ENCODE data around the gene LAMA3. TPM values are rescaled to one million over a fixed set of nuclear protein-coding genes. Genes with fewer than 3 reads are reported as not detected.

Gene LAMA3
- polyA plus RNA-seq, 1 donor from 2014 or later: 3.4 TPM

- Histone ChIP-seq H3K4me3 (ENCODE audit: low read length) (no peak overlapping the region), H3K9me3 (ENCODE audit: low read length) (no peaks in the 10 kb centered on the region), H2AFZ (ENCODE audit: low read depth, low read length) (no peak overlapping the region), H3K4me2 (ENCODE audit: low read length) (no peak overlapping the region), H3K9me2 (ENCODE audit: insufficient read depth, low read length) (no peaks in the 10 kb centered on the region), H3K9ac (ENCODE audit: low read length) (no peak overlapping the region), H3K27ac (ENCODE audit: low read length) (no peak overlapping the region), H3F3A (ENCODE audit: insufficient read depth, low read length, poor library complexity, severe bottlenecking) (no peaks in the 10 kb centered on the region), H4K20me1 (ENCODE audit: insufficient read depth) (no peaks in the 10 kb centered on the region), H3K79me2 (replicated peaks; ENCODE audit: insufficient read depth, low read length) (no peaks in the 10 kb centered on the region), H3K36me3 (ENCODE audit: insufficient read depth, low read length) (no peaks in the 10 kb centered on the region), H3K27me3 (ENCODE audit: insufficient read depth, low read depth, low read length) (no peaks in the 10 kb centered on the region)
- TF ChIP-seq TAF1 (IDR thresholded peaks at IDR 0.05; ENCODE audit: low read depth): no peak
- no peak for TF ChIP-seq POLR2AphosphoS5 (IDR thresholded peaks at IDR 0.05)
- no peak for TF ChIP-seq SMC3 (conservative IDR thresholded peaks at IDR 0.05; ENCODE audit: poor library complexity)
- TF ChIP-seq MXI1 (conservative IDR thresholded peaks at IDR 0.05; ENCODE audit: poor library complexity, severe bottlenecking): no peak
- TF ChIP-seq EZH2 (IDR thresholded peaks at IDR 0.05; ENCODE audit: borderline replicate concordance, insufficient read depth, low read length, poor library complexity, severe bottlenecking): no peak
- no peak for TF ChIP-seq REST (IDR thresholded peaks at IDR 0.05; ENCODE audit: borderline replicate concordance)
- TF ChIP-seq RAD21 (conservative IDR thresholded peaks at IDR 0.05): no peak
- TF ChIP-seq CTCF (IDR thresholded peaks at IDR 0.05; ENCODE audit: poor library complexity, severe bottlenecking): no peak
- TF ChIP-seq EP300 (conservative IDR thresholded peaks at IDR 0.05; ENCODE audit: poor library complexity, severe bottlenecking): no peak
Observed at GRCh38 chr18:23906658-23907057, 217.4 kb downstream of the LAMA3 start.

- H3K4me2 ChIP-seq (ENCODE audit: low read length): no peak overlapping the region
- H3K27me3 ChIP-seq (ENCODE audit: insufficient read depth, low read depth, low read length): no peaks in the 10 kb centered on the region
- no peaks in the 10 kb centered on the region for H3K79me2 ChIP-seq (replicated peaks; ENCODE audit: insufficient read depth, low read length)
- H3K36me3 ChIP-seq (ENCODE audit: insufficient read depth, low read length): no peaks in the 10 kb centered on the region
- no peak overlapping the region for H3K9ac ChIP-seq (ENCODE audit: low read length)
- H3K4me3 ChIP-seq (ENCODE audit: low read length): no peak overlapping the region
- no peak overlapping the region for H2AFZ ChIP-seq (ENCODE audit: low read depth, low read length)
- no peak overlapping the region for H3K27ac ChIP-seq (ENCODE audit: low read length)
- H4K20me1 ChIP-seq (ENCODE audit: insufficient read depth): no peaks in the 10 kb centered on the region
- no peak for TF ChIP-seq EP300 (conservative IDR thresholded peaks at IDR 0.05; ENCODE audit: poor library complexity, severe bottlenecking)
- no peak for TF ChIP-seq RAD21 (conservative IDR thresholded peaks at IDR 0.05)
- H3F3A ChIP-seq (ENCODE audit: insufficient read depth, low read length, poor library complexity, severe bottlenecking): no peaks in the 10 kb centered on the region
- H3K9me3 ChIP-seq (ENCODE audit: low read length): no peaks in the 10 kb centered on the region
- H3K9me2 ChIP-seq (ENCODE audit: insufficient read depth, low read length): no peaks in the 10 kb centered on the region
Observed at GRCh38 chr18:23908827-23909226, 219.6 kb downstream of the LAMA3 start.

GRCh38 chr18:23910032-23910431 lies 220.8 kb downstream of the LAMA3 start:
- H3K27me3 ChIP-seq (ENCODE audit: insufficient read depth, low read depth, low read length): no peaks in the 10 kb centered on the region
- no peaks in the 10 kb centered on the region for H3K9me3 ChIP-seq (ENCODE audit: low read length)
- H3K36me3 ChIP-seq (ENCODE audit: insufficient read depth, low read length): no peaks in the 10 kb centered on the region
- no peak overlapping the region for H2AFZ ChIP-seq (ENCODE audit: low read depth, low read length)
- no peaks in the 10 kb centered on the region for H4K20me1 ChIP-seq (ENCODE audit: insufficient read depth)
- no peak overlapping the region for H3K9ac ChIP-seq (ENCODE audit: low read length)
- no peak overlapping the region for H3K4me3 ChIP-seq (ENCODE audit: low read length)
- H3K9me2 ChIP-seq (ENCODE audit: insufficient read depth, low read length): no peaks in the 10 kb centered on the region
- TF ChIP-seq POLR2AphosphoS5 (IDR thresholded peaks at IDR 0.05): no peak
- no peak for TF ChIP-seq REST (IDR thresholded peaks at IDR 0.05; ENCODE audit: borderline replicate concordance)
- TF ChIP-seq TAF1 (IDR thresholded peaks at IDR 0.05; ENCODE audit: low read depth): no peak
- TF ChIP-seq EP300 (conservative IDR thresholded peaks at IDR 0.05; ENCODE audit: poor library complexity, severe bottlenecking): no peak
- no peak for TF ChIP-seq RAD21 (conservative IDR thresholded peaks at IDR 0.05)
- TF ChIP-seq SMC3 (conservative IDR thresholded peaks at IDR 0.05; ENCODE audit: poor library complexity): no peak
- no peak for TF ChIP-seq EZH2 (IDR thresholded peaks at IDR 0.05; ENCODE audit: borderline replicate concordance, insufficient read depth, low read length, poor library complexity, severe bottlenecking)
- TF ChIP-seq MXI1 (conservative IDR thresholded peaks at IDR 0.05; ENCODE audit: poor library complexity, severe bottlenecking): no peak
- TF ChIP-seq CTCF (IDR thresholded peaks at IDR 0.05; ENCODE audit: poor library complexity, severe bottlenecking): no peak
- no peaks in the 10 kb centered on the region for H3F3A ChIP-seq (ENCODE audit: insufficient read depth, low read length, poor library complexity, severe bottlenecking)
- no peaks in the 10 kb centered on the region for H3K79me2 ChIP-seq (replicated peaks; ENCODE audit: insufficient read depth, low read length)
- no peak overlapping the region for H3K4me2 ChIP-seq (ENCODE audit: low read length)
- no peak overlapping the region for H3K27ac ChIP-seq (ENCODE audit: low read length)
